HL-60 (cell line): ENCODE measurements around the gene SCGB3A1.

Source experiments
- POLR2AphosphoS5 ChIP-seq: IDR thresholded peaks from 2 replicates; pipeline ENCODE4 v1.6.1; 2012; ENCODE audit warnings: low read depth
- TF ChIP-seq, protein P1 (sequence below): IDR thresholded peaks from one replicate; pipeline ENCODE4 v1.5.1; 2011; ENCODE audit warnings: low read length, control low read depth, inconsistent platforms; ENCODE audit not compliant: insufficient read depth
- TF ChIP-seq, protein P2 (sequence below): IDR thresholded peaks from 2 replicates; pipeline ENCODE4 v1.6.1; 2012; ENCODE audit warnings: low read depth; ENCODE audit not compliant: insufficient replicate concordance

DNA sequence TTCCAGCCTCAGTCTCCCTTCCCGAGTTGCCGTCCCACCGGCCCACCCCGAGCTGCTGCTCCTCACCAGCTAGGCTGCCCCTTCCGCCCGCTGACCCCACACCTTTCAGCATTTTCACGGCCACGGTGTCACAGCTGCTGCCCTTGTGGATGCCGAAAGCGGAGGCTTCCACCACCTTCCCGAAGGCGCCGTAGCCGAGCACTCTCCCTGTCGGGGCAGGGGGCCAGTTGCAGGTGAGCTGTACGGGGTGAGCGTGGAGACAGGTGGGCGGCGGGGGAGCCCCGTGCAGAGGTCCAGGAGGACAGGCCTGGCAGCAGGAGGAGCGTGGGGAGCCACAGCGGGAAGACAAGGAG is 28.2 kb upstream of the SCGB3A1 start:
- TF ChIP-seq POLR2AphosphoS5 = no peak
- TF ChIP-seq, protein P1, sequence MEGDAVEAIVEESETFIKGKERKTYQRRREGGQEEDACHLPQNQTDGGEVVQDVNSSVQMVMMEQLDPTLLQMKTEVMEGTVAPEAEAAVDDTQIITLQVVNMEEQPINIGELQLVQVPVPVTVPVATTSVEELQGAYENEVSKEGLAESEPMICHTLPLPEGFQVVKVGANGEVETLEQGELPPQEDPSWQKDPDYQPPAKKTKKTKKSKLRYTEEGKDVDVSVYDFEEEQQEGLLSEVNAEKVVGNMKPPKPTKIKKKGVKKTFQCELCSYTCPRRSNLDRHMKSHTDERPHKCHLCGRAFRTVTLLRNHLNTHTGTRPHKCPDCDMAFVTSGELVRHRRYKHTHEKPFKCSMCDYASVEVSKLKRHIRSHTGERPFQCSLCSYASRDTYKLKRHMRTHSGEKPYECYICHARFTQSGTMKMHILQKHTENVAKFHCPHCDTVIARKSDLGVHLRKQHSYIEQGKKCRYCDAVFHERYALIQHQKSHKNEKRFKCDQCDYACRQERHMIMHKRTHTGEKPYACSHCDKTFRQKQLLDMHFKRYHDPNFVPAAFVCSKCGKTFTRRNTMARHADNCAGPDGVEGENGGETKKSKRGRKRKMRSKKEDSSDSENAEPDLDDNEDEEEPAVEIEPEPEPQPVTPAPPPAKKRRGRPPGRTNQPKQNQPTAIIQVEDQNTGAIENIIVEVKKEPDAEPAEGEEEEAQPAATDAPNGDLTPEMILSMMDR = no peak
- TF ChIP-seq, protein P2, sequence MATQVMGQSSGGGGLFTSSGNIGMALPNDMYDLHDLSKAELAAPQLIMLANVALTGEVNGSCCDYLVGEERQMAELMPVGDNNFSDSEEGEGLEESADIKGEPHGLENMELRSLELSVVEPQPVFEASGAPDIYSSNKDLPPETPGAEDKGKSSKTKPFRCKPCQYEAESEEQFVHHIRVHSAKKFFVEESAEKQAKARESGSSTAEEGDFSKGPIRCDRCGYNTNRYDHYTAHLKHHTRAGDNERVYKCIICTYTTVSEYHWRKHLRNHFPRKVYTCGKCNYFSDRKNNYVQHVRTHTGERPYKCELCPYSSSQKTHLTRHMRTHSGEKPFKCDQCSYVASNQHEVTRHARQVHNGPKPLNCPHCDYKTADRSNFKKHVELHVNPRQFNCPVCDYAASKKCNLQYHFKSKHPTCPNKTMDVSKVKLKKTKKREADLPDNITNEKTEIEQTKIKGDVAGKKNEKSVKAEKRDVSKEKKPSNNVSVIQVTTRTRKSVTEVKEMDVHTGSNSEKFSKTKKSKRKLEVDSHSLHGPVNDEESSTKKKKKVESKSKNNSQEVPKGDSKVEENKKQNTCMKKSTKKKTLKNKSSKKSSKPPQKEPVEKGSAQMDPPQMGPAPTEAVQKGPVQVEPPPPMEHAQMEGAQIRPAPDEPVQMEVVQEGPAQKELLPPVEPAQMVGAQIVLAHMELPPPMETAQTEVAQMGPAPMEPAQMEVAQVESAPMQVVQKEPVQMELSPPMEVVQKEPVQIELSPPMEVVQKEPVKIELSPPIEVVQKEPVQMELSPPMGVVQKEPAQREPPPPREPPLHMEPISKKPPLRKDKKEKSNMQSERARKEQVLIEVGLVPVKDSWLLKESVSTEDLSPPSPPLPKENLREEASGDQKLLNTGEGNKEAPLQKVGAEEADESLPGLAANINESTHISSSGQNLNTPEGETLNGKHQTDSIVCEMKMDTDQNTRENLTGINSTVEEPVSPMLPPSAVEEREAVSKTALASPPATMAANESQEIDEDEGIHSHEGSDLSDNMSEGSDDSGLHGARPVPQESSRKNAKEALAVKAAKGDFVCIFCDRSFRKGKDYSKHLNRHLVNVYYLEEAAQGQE = no peak
